ENCODE results near the gene CNTN2. TPM values are rescaled to one million over a fixed set of nuclear protein-coding genes. Genes with fewer than 3 reads are reported as not detected.

Gene CNTN2
- total and polyA plus RNA-seq, 2 donors (not counting 1 experiment from before 2014, with no cell fraction given): not detected

- Histone ChIP-seq H3K27me3 (ENCODE audit: control insufficient read depth, insufficient read depth, low read length) (peaks cover 13% of the 10 kb centered on the region), H3K36me3 (ENCODE audit: control insufficient read depth, insufficient read depth, low read length) (no peaks in the 10 kb centered on the region), H3K79me2 (ENCODE audit: control insufficient read depth, insufficient read depth, low read length) (no peaks in the 10 kb centered on the region), H3K4me1 (ENCODE audit: control insufficient read depth, extremely low read depth, insufficient read depth, low read length) (no peaks in the 10 kb centered on the region), H3K9me3 (ENCODE audit: control insufficient read depth, insufficient read depth, low read depth, low read length) (no peaks in the 10 kb centered on the region), H3K4me3 (replicated peaks in 1 of 4; ENCODE audit: control extremely low read depth in 1 of 4, insufficient read depth in 1 of 4, low read depth in 3 of 4, low read length in 4 of 4) (no peak overlapping the region), H3K9ac (ENCODE audit: insufficient read depth, low read length) (no peak overlapping the region), H3K4me2 (ENCODE audit: extremely low read depth, insufficient read depth, low read length) (no peak overlapping the region), H2AFZ (ENCODE audit: low read length) (no peak overlapping the region), H3K27ac (ENCODE audit: insufficient read depth, low read length) (no peak overlapping the region), H4K20me1 (ENCODE audit: control insufficient read depth, extremely low read depth, insufficient read depth, low read length) (no peaks in the 10 kb centered on the region)
- DNase-seq (ENCODE audit: low read depth in 2 of 2): no peak
- TF ChIP-seq CTCF (conservative IDR thresholded peaks at IDR 0.05 in 1 of 2, IDR thresholded peaks at IDR 0.05 in 1 of 2; ENCODE audit: low read depth in 1 of 2, low read length in 2 of 2) (no peak), EZH2 (IDR thresholded peaks at IDR 0.05; ENCODE audit: low read length, missing control alignments) (no peak)
Measured at GRCh38 chr1:205030896-205031295, 12.1 kb upstream of the CNTN2 start.

- no peak overlapping the region for H2AFZ ChIP-seq (ENCODE audit: low read length)
- no peaks in the 10 kb centered on the region for H4K20me1 ChIP-seq (ENCODE audit: control insufficient read depth, extremely low read depth, insufficient read depth, low read length)
- H3K9me3 ChIP-seq (ENCODE audit: control insufficient read depth, insufficient read depth, low read depth, low read length): no peaks in the 10 kb centered on the region
- H3K4me2 ChIP-seq (ENCODE audit: extremely low read depth, insufficient read depth, low read length): no peak overlapping the region
- H3K27ac ChIP-seq (ENCODE audit: insufficient read depth, low read length): no peak overlapping the region
- H3K9ac ChIP-seq (ENCODE audit: insufficient read depth, low read length): no peak overlapping the region
- TF ChIP-seq EZH2 (IDR thresholded peaks at IDR 0.05; ENCODE audit: low read length, missing control alignments) (no peak), CTCF (conservative IDR thresholded peaks at IDR 0.05 in 1 of 2, IDR thresholded peaks at IDR 0.05 in 1 of 2; ENCODE audit: low read depth in 1 of 2, low read length in 2 of 2) (no peak)
- no peak for DNase-seq (ENCODE audit: low read depth in 2 of 2)
- H3K27me3 ChIP-seq (ENCODE audit: control insufficient read depth, insufficient read depth, low read length): peaks cover 13% of the 10 kb centered on the region
- no peaks in the 10 kb centered on the region for H3K4me1 ChIP-seq (ENCODE audit: control insufficient read depth, extremely low read depth, insufficient read depth, low read length)
- no peaks in the 10 kb centered on the region for H3K36me3 ChIP-seq (ENCODE audit: control insufficient read depth, insufficient read depth, low read length)
- no peaks in the 10 kb centered on the region for H3K79me2 ChIP-seq (ENCODE audit: control insufficient read depth, insufficient read depth, low read length)
- H3K4me3 ChIP-seq (replicated peaks in 1 of 4; ENCODE audit: control extremely low read depth in 1 of 4, insufficient read depth in 1 of 4, low read depth in 3 of 4, low read length in 4 of 4): no peak overlapping the region
Measured at GRCh38 chr1:205032508-205032907, 10.5 kb upstream of the CNTN2 start.

GRCh38 chr1:205037539-205037938, 5.5 kb upstream of the CNTN2 start:
- H3K4me3 ChIP-seq (replicated peaks in 1 of 4; ENCODE audit: control extremely low read depth in 1 of 4, insufficient read depth in 1 of 4, low read depth in 3 of 4, low read length in 4 of 4): no peak overlapping the region
- no peak for DNase-seq (ENCODE audit: low read depth in 2 of 2)
- no peaks in the 10 kb centered on the region for H3K9me3 ChIP-seq (ENCODE audit: control insufficient read depth, insufficient read depth, low read depth, low read length)
- no peak for TF ChIP-seq CTCF (conservative IDR thresholded peaks at IDR 0.05 in 1 of 2, IDR thresholded peaks at IDR 0.05 in 1 of 2; ENCODE audit: low read depth in 1 of 2, low read length in 2 of 2)
- TF ChIP-seq EZH2 (IDR thresholded peaks at IDR 0.05; ENCODE audit: low read length, missing control alignments): no peak
- no peak overlapping the region for H3K9ac ChIP-seq (ENCODE audit: insufficient read depth, low read length)
- no peaks in the 10 kb centered on the region for H3K79me2 ChIP-seq (ENCODE audit: control insufficient read depth, insufficient read depth, low read length)
- no peak overlapping the region for H3K27ac ChIP-seq (ENCODE audit: insufficient read depth, low read length)
- no peaks in the 10 kb centered on the region for H3K36me3 ChIP-seq (ENCODE audit: control insufficient read depth, insufficient read depth, low read length)
- peaks cover 22% of the 10 kb centered on the region for H3K27me3 ChIP-seq (ENCODE audit: control insufficient read depth, insufficient read depth, low read length)
- no peak overlapping the region for H3K4me2 ChIP-seq (ENCODE audit: extremely low read depth, insufficient read depth, low read length)
- H2AFZ ChIP-seq (ENCODE audit: low read length): no peak overlapping the region
- no peaks in the 10 kb centered on the region for H3K4me1 ChIP-seq (ENCODE audit: control insufficient read depth, extremely low read depth, insufficient read depth, low read length)
- H4K20me1 ChIP-seq (ENCODE audit: control insufficient read depth, extremely low read depth, insufficient read depth, low read length): no peaks in the 10 kb centered on the region

All from fibroblast of lung (primary cell).